Activated T-helper 1 cell treated with anti-CD3 and anti-CD28 coated beads, Interleukin-2, amount 50 U/mL, for 16 hours (primary cell): Measurements from ENCODE around the gene PHYHD1.

Experiments used
- DNase-seq, 2 donors: peaks; one replicate each; pipeline ENCODE4 v3.0.0-alpha.2; 2020; ENCODE audit warnings: low read depth in 1 of 2, low spot score in 1 of 2

Gene PHYHD1

GRCh38 chr9:128969491-128969890 is 48.7 kb downstream of the PHYHD1 start:
- DNase-seq: no peak

GRCh38 chr9:128972956-128973355 is 52.2 kb downstream of the PHYHD1 start:
- no peak for DNase-seq

- no peak for DNase-seq
Observed at GRCh38 chr9:128979111-128979510, 58.3 kb downstream of the PHYHD1 start.

- DNase-seq: no peak
Observed at GRCh38 chr9:128983536-128983935, 62.8 kb downstream of the PHYHD1 start.

- DNase-seq: no peak
Observed at GRCh38 chr9:128986671-128987070, 65.9 kb downstream of the PHYHD1 start.

GRCh38 chr9:128987805-128988204 is 67.0 kb downstream of the PHYHD1 start:
- no peak for DNase-seq
